Activated B cell treated with CpG ODN at 0.5 μM for 24 hours (primary cell): ENCODE measurements around the gene HDAC1. TPM values are rescaled to one million over a fixed set of nuclear protein-coding genes. Genes with fewer than 3 reads are reported as not detected.
A peak's percentile ranks its signal among the peaks of the same experiment; 100 is the strongest.

Experiments
- ATAC-seq: fragments of 200-7000 bp; cut with Tn5 transposase; one replicate; pipeline ENCODE4 v1.10.0; 2021; ENCODE audit warnings: low read depth, mild to moderate bottlenecking, moderate library complexity
- CTCF ChIA-PET: fragments of 350-600 bp; sonication (Branson Sonifier 250); formaldehyde crosslinking; loops from one replicate; lab custom pipeline; 2021; ENCODE audit warnings: antibody characterized with exemption; lab: Charles Lee
- POLR2A ChIA-PET: fragments of 350-600 bp; sonication (Branson Sonifier 250); formaldehyde crosslinking; loops from one replicate; lab custom pipeline; 2021; ENCODE audit warnings: antibody characterized with exemption; lab: Charles Lee
- DNase-seq: peaks from one replicate; pipeline ENCODE4 v3.0.0; 2022
- H3K27ac Mint-ChIP-seq: one replicate; pipeline ENCODE4 v1.8.0; 2020; ENCODE audit warnings: mixed read lengths
- H3K27me3 Mint-ChIP-seq: one replicate; pipeline ENCODE4 v1.8.0; 2021; ENCODE audit warnings: mixed read lengths
- H3K36me3 Mint-ChIP-seq: one replicate; pipeline ENCODE4 v1.8.0; 2021; ENCODE audit warnings: low read depth, mixed read lengths
- H3K4me1 Mint-ChIP-seq: one replicate; pipeline ENCODE4 v1.8.0; 2021; ENCODE audit warnings: mixed read lengths
- H3K4me3 Mint-ChIP-seq: one replicate; pipeline ENCODE4 v1.8.0; 2020; ENCODE audit warnings: mild to moderate bottlenecking, mixed read lengths
- H3K9me3 Mint-ChIP-seq: one replicate; pipeline ENCODE4 v1.8.0; 2020; ENCODE audit warnings: mixed read lengths
- intact Hi-C: fragments of 100-400 bp; cut with micrococcal nuclease; formaldehyde crosslinking; loops from one replicate; pipeline ENCODE4 v1.15.1; 2024
- total RNA-seq: library from RNA; stranded (reverse); gene quantifications from 2 replicates; pipeline ENCODE4 v1.2.3, GENCODE V29; 2022
- TF ChIP-seq, protein P1 (sequence below): fragments of 200-600 bp; IDR thresholded peaks from one replicate; pipeline ENCODE4 v1.8.0; 2022; ENCODE audit warnings: antibody characterized with exemption, mild to moderate bottlenecking

HDAC1 gene
- total RNA-seq, 1 donor from 2014 or later = 212 TPM

GRCh38 chr1:32349211-32349708 lies 57.4 kb downstream of the HDAC1 start:
- TF ChIP-seq, protein P1, sequence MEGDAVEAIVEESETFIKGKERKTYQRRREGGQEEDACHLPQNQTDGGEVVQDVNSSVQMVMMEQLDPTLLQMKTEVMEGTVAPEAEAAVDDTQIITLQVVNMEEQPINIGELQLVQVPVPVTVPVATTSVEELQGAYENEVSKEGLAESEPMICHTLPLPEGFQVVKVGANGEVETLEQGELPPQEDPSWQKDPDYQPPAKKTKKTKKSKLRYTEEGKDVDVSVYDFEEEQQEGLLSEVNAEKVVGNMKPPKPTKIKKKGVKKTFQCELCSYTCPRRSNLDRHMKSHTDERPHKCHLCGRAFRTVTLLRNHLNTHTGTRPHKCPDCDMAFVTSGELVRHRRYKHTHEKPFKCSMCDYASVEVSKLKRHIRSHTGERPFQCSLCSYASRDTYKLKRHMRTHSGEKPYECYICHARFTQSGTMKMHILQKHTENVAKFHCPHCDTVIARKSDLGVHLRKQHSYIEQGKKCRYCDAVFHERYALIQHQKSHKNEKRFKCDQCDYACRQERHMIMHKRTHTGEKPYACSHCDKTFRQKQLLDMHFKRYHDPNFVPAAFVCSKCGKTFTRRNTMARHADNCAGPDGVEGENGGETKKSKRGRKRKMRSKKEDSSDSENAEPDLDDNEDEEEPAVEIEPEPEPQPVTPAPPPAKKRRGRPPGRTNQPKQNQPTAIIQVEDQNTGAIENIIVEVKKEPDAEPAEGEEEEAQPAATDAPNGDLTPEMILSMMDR = no peak
- H3K27ac Mint-ChIP-seq = peak overlapping the region; percentile 50
- ChIA-PET POLR2A (interaction anchor here (0.6 to 6.5 kb wide), 2 partner anchors 13 to 114 kb away, joined by 4 to 121 read pairs; partner anchors contain the start of gene MARCKSL1), CTCF (no interaction called here)
- DNase-seq = no peak
- H3K36me3 Mint-ChIP-seq = no peaks in the 10 kb centered on the region
- H3K4me1 Mint-ChIP-seq = peaks cover 23% of the 10 kb centered on the region
- ATAC-seq = no peak
- intact Hi-C loops = no loop called here
- H3K4me3 Mint-ChIP-seq = no peak overlapping the region
- no peaks in the 10 kb centered on the region for H3K9me3 Mint-ChIP-seq
- no peaks in the 10 kb centered on the region for H3K27me3 Mint-ChIP-seq

DNA sequence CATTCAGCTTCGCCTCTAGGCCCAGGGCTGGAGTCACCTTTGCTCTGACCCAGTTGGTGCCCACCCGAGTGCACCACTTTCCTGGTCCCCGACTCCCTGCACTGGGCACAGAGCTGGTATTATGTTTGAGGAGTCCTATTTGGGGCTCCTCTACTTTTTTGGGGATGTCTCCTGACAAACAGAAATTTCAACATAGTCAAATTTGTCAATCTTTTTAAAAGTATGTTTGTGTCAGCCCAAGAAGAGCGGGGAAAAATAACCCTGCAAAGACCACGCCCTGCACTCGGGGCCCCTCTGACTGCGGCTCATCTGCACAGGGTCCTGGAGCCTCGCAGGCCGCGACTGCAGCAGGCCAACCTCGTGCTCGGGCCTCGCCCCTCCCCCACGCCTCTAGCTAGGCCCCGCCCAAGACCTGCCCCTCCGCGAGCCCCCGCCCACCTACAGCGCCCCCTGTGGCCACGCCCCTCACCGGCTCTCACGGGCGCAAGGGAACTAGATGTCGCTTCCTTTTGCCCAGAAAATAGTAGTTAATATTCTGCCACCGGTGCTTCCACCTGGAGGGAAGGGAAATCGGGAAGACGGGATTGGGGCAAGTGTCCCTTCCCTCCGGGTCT lies 59.0 kb downstream of the HDAC1 start:
- TF ChIP-seq, protein P1 = no peak
- POLR2A ChIA-PET = interaction anchor here (0.6 to 6.5 kb wide), 19 partner anchors 9 to 1589 kb away, joined by 3 to 121 read pairs (median 6); partner anchors contain the start of genes BSDC1, CCDC28B, FAM229A and HDAC1
- no peaks in the 10 kb centered on the region for H3K36me3 Mint-ChIP-seq
- H3K27me3 Mint-ChIP-seq = no peaks in the 10 kb centered on the region
- no peaks in the 10 kb centered on the region for H3K9me3 Mint-ChIP-seq
- CTCF ChIA-PET = interaction anchor here (1.3 to 1.5 kb wide), 2 partner anchors 10 to 14 kb away, joined by 3 to 13 read pairs; partner anchors contain the start of gene MARCKSL1
- H3K27ac Mint-ChIP-seq = peak overlapping the region; percentile 91
- peaks cover 22% of the 10 kb centered on the region for H3K4me1 Mint-ChIP-seq
- intact Hi-C loops = loop anchor here (1.0 to 5.0 kb wide), 5 partner anchors 9 to 278 kb away; partner anchors contain the start of genes BSDC1, HDAC1 and MARCKSL1
- DNase-seq (no peak), ATAC-seq (peak; percentile 76)
- peak overlapping the region; percentile 91 for H3K4me3 Mint-ChIP-seq

- Mint-ChIP-seq H3K36me3 (no peaks in the 10 kb centered on the region), H3K4me3 (peak overlapping the region; percentile 91), H3K27me3 (no peaks in the 10 kb centered on the region), H3K27ac (peak overlapping the region; percentile 91), H3K4me1 (peaks cover 22% of the 10 kb centered on the region), H3K9me3 (no peaks in the 10 kb centered on the region)
- ATAC-seq (peak; percentile 96), DNase-seq (peak; percentile 90)
- CTCF ChIA-PET = interaction anchor here (1.2 to 1.5 kb wide), 3 partner anchors 9 to 136 kb away, joined by 3 to 13 read pairs (median 3); partner anchors contain the start of gene MARCKSL1
- TF ChIP-seq, protein P1 = no peak
- POLR2A ChIA-PET = interaction anchor here (0.6 to 6.5 kb wide), 22 partner anchors 9 to 1590 kb away, joined by 3 to 121 read pairs (median 6); partner anchors contain the start of genes BSDC1, CCDC28B, FAM229A and HDAC1
- intact Hi-C loops = loop anchor here (1.0 to 5.0 kb wide), 5 partner anchors 9 to 278 kb away; partner anchors contain the start of genes BSDC1, HDAC1 and MARCKSL1
These were observed 59.7 kb downstream of the HDAC1 start for GRCh38 chr1:32351399-32352238.

GRCh38 chr1:32352239-32352745 lies 60.4 kb downstream of the HDAC1 start:
- DNase-seq (no peak), ATAC-seq (no peak)
- peak overlapping the region; percentile 66 for H3K27ac Mint-ChIP-seq
- POLR2A ChIA-PET = interaction anchor here (0.7 to 6.5 kb wide), 12 partner anchors 8 to 299 kb away, joined by 3 to 121 read pairs (median 8); partner anchors contain the start of genes BSDC1, FAM229A, MARCKSL1 and RBBP4
- H3K36me3 Mint-ChIP-seq = no peaks in the 10 kb centered on the region
- peaks cover 22% of the 10 kb centered on the region for H3K4me1 Mint-ChIP-seq
- H3K4me3 Mint-ChIP-seq = peak overlapping the region; percentile 66
- no peaks in the 10 kb centered on the region for H3K27me3 Mint-ChIP-seq
- TF ChIP-seq, protein P1 = no peak
- CTCF ChIA-PET = interaction anchor here (1.2 kb wide), 2 partner anchors 112 to 136 kb away, joined by 3 to 4 read pairs; no protein-coding TSS in a partner anchor
- no peaks in the 10 kb centered on the region for H3K9me3 Mint-ChIP-seq
- intact Hi-C loops = loop anchor here (5.0 kb wide), 1 partner anchor 60 kb away; the partner anchor contains the start of gene HDAC1
